Brain pericyte (primary cell): Measurements from ENCODE around the gene MMP24OS.

Experiments
- DNase-seq: peaks from one replicate; pipeline ENCODE4 v3.0.0-alpha.2; 2012; ENCODE audit warnings: low read depth, low spot score

Gene MMP24OS

DNA sequence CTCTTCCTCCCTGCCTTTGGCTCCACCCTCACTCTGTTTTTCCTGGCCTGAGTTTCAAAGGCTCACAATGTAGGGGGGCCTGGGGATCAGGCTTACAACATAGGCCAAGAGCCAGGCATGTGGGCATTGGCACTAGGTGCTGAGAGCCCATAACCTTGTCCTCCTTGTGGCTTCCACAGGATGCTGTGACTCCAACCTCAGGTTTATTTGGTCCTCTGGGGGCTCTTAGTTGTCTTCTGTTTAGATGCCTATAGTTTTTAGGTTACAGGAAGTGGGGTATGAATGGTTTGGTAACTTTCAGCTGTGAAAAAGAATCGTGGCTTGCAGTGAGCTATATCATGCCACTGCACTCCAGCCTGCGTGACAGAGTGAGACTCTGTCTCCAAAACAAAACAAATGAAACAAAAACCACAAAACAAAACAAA is 25.9 kb downstream of the MMP24OS start:
- DNase-seq, result no peak

DNA sequence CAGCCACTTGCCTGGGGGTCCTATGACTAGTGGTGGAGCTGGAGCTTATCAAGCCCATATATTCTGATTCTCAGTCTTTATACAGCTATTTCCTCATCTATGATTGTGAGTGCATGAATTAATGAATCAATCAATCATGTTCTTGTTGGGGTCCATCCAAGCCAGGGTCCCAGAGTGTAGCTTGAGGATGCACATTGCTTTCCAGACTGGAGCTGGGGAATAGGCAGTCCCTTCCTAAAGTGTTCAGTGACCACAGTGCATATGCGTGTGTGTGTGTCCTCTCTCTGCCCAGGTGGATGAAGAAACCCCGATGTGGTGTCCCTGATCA is 26.3 kb downstream of the MMP24OS start:
- DNase-seq, result no peak

DNA sequence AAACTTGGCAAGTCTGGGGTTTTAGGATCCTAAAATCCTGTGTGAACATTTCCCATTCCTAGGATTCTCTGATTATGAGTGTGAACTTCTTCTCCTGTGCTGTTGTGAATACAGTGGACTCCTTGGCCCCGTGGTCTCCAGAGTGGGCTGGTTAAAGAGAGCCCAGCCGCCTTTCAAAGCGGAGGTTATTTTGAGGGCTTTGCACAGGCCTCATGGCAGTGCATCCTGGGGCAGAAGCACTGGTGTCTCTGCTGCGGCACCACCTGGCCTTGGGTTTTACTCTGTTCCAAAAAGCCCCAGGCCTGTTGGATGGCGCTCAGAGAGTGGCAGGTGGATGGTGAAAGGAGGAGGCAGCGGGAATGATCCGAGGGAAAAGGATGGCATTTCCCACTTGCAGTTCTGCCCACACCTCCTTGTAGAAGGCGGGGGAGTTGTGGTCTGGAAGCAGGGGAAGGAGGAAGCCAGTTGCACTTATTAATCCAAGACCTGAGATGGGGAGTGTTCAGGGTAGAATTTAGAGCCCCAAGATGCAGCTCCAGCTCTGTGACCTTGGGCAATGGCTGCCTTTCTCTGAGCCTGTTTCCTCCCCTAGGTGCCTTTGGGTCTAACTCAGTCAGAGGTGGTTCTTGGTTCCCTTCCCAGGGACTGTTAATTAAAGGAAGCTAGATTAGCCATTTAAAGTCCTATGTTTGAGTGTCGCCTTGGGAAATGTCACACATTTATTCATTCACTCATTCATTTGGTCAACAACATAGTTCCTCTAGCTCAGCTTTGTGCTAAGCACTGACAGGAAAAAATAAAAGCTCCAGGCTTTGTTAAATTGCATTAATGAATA is 29.1 kb downstream of the MMP24OS start:
- no peak for DNase-seq

DNA sequence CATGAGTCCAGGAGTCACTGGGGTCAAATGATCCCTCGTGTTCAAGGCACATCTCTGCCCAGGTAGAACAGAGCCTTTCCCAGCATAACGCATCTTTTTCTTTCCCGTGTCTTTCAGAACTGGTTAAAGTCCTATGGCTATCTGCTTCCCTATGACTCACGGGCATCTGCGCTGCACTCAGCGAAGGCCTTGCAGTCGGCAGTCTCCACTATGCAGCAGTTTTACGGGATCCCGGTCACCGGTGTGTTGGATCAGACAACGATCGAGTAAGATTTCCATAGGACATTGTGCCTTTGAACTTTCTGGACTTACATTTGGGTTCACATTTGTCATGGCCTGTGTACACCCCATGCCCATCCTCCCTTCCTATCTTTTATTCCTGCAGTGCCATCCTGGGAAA is 31.2 kb downstream of the MMP24OS start:
- DNase-seq, result no peak

DNA sequence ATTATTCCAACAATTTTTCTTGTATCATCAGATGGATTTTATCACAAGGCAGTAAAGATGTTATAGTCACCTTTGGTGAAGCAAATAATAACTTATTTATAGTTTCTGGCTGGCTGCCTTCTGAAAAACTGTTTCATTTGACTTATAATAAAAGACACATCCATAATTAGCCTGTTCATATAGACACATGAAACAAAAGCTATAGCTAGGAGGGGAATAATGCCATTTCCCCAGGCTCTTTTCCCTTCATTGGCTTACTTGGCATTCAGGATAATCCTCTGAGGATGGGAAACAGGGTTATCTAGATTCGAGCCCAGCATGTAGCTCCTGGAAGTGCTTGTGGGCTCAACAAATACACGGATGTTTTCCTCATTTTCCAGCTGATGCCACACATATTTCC is 33.9 kb downstream of the MMP24OS start:
- no peak for DNase-seq

DNA sequence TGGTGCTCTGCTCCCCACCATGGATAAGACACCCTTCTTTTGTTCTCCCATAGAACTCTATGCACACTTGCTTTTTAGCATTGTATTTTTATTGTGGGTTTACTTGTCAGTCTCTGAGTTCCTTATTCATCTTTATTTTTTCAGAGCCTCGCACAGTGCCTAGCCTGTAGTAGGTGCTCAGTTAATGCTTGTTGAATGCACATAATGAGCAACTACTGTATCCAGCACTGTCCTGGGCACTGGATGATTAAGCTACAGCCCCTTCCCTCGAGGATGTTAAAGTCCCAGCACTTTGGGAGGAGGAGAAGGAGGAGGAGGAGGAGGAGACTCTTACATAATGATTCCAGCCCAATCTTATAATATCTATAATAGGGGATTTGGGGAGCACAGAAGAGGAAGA is 34.6 kb downstream of the MMP24OS start:
- no peak for DNase-seq

DNA sequence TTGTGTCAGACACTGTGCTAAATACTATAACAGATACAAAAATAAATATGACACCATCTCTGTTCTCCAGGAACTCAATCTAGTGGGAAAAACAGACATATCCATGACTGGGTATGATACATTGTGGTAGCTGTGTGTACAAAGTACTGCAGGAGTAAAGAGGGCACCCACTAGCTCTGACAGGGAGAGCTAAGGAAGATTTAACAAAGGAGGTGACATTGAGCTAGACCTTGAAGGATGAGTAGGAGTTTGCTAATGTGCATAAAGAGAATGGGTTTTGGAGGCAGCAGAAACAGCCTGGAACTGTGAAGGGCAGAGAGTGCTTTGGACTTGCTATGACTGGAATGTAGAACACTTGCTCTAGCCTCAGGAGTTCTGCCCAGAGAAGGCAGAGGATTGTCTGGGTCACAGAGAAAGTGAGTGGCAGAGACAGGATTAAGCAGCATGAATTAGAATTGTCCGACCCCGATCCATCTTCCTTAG is 37.1 kb downstream of the MMP24OS start:
- DNase-seq, result no peak

DNA sequence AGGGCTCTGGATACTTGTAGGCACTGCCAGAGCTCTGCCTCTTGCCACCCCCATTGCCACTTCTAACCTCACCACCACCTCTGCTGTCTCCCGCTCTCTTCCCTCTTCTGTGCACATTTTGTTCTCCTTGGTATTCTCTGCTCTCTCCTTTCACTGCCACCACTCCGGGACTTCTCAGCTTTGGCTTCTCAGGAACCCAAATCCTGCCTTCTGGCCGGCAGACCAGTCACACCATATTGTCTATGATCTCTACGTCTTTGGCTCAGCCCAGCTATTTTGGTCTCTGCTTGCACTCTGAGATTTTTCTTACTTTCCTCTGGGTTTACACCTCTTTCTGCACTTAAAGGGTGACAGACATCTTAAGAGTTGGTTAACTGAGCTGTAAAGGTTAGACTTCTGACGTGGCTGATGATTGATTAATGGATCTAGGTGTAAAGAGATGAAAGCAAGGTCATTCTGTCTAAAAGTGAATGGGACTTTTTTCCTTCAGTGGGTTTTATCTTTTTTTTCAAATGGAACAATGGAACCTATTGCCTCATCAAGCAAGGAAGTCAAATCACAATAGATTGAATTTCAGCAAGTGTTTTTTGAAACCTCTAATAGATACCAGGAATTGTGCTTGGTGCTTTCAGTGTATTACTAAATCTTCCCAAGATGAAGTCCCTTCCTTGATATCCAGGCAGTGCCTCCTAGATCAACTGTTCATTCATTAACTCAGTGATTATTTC is 37.7 kb downstream of the MMP24OS start:
- DNase-seq, result no peak

DNA sequence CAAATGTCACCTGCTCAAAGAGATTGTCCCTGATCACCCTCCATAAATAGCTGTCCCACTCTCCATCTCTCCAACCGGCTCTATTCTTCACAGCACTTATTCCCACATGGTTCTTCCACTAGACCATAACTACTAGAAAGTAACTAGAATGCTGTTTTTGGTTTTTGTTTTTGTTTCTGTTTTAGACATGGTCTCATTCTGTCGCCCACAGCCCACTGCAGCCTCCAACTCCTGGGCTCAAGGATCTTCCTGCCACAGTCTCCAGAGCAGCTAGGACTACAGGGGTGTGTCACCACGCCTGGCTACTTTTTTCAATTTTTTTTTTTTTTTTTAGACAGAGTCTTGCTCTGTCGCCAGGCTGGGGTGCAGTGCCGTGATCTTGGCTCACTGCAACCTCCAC is 39.2 kb downstream of the MMP24OS start:
- no peak for DNase-seq

DNA sequence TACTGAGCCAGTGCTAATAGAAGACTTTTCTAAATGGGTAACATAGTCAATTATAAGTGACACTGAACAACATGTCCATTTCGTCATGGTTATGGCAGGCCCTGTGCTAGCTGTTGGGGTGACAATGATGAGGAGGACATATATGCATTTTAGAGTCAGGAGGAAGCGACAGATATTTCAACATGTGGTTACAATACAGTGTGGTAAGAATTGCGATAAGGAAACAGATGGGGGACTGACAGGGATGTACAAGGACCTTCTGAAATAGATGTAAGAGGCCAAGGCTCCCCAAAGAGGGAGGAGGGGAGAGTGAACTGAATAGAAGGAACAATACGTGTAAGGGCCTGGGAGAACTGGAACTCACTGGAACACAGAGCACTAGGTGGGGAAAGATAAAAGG is 39.8 kb downstream of the MMP24OS start:
- no peak for DNase-seq

DNA sequence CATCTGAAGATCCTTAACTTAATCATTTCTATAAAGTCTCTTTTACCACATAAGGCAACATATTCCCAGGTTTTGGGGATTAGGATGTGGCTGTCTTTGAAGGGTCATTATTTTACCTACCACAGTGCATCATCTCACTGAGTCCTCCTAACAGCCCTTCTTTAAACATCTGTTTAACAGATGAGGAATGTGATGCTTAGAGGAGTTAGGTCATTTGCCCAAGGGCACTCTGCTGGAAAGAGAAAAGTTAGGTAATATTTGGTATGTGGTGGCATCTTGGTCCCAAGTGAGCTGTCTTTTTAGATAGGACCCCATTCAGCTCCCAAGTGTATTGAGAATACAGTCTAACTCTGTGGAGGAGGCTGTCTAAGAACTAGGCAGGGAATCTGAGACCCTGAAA is 40.4 kb downstream of the MMP24OS start:
- no peak for DNase-seq

DNA sequence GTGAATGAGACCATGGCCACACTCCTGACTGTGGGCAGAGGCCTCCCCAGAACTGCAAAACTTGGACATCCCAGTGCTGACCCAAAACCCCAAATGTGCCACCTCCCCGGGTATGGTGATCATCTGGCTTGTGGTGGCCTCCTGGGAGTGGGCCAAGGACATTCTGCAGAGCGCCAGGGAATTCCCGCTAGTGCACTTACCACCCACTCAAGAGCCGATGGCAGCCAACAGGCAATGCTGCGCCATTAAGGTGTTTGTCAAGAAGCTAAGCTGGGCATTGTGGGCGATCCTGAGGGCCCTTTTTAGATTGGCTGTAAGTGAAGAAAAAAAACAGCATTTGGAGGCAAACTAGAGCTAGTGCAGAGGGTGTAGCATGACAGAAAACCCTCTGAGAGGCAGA is 42.0 kb downstream of the MMP24OS start:
- no peak for DNase-seq

DNA sequence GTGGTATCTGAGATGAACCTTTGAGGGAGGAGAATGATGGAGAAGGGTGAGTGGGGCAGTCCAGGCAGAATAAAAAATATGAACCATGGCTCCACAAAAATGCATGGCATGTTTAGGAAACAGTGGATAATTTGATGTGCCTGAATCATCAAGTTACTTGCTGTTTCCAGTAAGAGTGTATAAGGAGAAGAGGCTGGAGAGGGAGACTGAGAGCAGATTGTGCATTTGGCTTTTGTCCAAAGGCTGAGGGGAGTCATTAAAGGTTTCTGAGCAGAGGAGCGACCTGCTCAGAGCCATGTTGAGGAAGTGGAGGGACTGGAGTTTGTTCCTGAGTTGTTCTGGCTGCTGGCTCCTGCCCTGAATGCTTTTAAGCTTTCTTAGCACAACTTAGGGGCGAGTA is 45.3 kb downstream of the MMP24OS start:
- DNase-seq, result no peak

DNA sequence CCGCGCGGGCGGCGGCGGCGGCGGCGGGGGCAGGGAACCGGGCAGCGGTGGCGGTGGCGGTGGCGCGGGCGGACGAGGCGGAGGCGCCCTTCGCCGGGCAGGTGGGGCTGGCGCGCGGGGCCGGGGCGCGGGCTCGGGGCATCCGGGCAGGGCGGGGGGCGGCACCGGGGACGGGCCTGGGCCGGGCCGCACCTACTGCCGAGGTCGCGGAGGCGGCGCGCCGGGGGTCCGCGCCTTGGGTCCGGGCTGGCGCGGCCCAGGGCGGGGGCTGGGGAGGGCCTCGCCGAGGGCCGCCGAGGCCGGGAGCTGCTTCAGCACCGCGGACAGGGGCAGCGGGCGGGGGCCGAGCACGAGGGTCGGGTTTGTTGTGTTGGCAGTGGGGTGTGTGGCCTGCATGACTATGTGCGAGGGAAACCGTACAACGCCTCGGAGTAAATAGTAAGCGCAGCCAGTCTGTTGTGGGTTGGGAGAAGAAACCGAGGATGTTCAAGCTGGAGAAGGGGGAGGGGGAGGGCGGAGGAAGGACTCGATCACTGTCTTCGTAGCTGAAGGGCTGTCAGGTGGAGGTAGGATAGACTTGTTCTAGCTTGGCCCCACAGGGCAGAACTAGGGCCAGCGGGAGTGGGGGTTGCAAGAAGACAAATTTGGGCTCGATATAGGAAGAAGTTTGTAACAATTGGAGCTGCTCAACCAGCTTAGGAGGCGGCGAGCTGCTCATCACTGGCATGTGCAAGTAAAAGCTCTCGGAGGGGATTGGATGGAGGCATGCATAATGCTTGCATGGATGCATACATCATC is 50.8 kb downstream of the MMP24OS start:
- no peak for DNase-seq
